Endodermal cell (in vitro differentiated cells): ENCODE results near the gene LRP1-AS. TPM values are rescaled to one million over a fixed set of nuclear protein-coding genes. Genes with fewer than 3 reads are reported as not detected.

Source experiments
- DNase-seq: peaks from one replicate; pipeline ENCODE4 v3.0.0-alpha.2; 2017
- H3K27ac ChIP-seq: 2 replicates; pipeline ENCODE4 v1.5.1; 2013; ENCODE audit warnings: mild to moderate bottlenecking, low read depth, low read length, moderate library complexity
- H3K27me3 ChIP-seq: 2 replicates; pipeline ENCODE4 v1.6.1; 2013; ENCODE audit warnings: mild to moderate bottlenecking, low read length, moderate library complexity; ENCODE audit not compliant: insufficient read depth, control insufficient read depth, poor library complexity, severe bottlenecking
- H3K36me3 ChIP-seq: 2 replicates; pipeline ENCODE4 v1.7.0; 2013; ENCODE audit warnings: mild to moderate bottlenecking, low read length, moderate library complexity; ENCODE audit not compliant: control insufficient read depth, insufficient read depth
- H3K4me1 ChIP-seq: one replicate; pipeline ENCODE4 v1.7.0; 2013; ENCODE audit warnings: low read length; ENCODE audit not compliant: control insufficient read depth, insufficient read depth
- H3K4me3 ChIP-seq: 2 replicates; pipeline ENCODE4 v1.5.1; 2013; ENCODE audit warnings: mild to moderate bottlenecking, low read length, moderate library complexity
- H3K9ac ChIP-seq: 2 replicates; pipeline ENCODE4 v1.6.1; 2013; ENCODE audit warnings: mild to moderate bottlenecking, low read length, moderate library complexity; ENCODE audit not compliant: poor library complexity, severe bottlenecking; ENCODE audit errors: extremely low read depth
- H3K9me3 ChIP-seq: 2 replicates; pipeline ENCODE4 v1.6.1; 2013; ENCODE audit warnings: mild to moderate bottlenecking, low read length, moderate library complexity; ENCODE audit not compliant: control insufficient read depth
- H3K27ac Mint-ChIP-seq: 2 replicates; pipeline ENCODE4 v1.8.0; 2020; ENCODE audit warnings: mixed read lengths
- H3K27me3 Mint-ChIP-seq: 2 replicates; pipeline ENCODE4 v1.8.0; 2021; ENCODE audit warnings: mild to moderate bottlenecking, mixed read lengths; ENCODE audit not compliant: insufficient read depth
- H3K36me3 Mint-ChIP-seq: 2 replicates; pipeline ENCODE4 v1.8.0; 2020; ENCODE audit warnings: low read depth, mixed read lengths
- H3K4me1 Mint-ChIP-seq: 2 replicates; pipeline ENCODE4 v1.8.0; 2020; ENCODE audit warnings: mixed read lengths
- H3K4me3 Mint-ChIP-seq: 2 replicates; pipeline ENCODE4 v1.8.0; 2020; ENCODE audit warnings: mild to moderate bottlenecking, moderate library complexity, mixed read lengths
- H3K9me3 Mint-ChIP-seq: 2 replicates; pipeline ENCODE4 v1.8.0; 2020; ENCODE audit warnings: mild to moderate bottlenecking, mixed read lengths
- WGBS, 2 experiments: methylation state at CpG; one replicate each; pipeline versions ENCODE4 v1.1.5 to v1.1.7; 2013; ENCODE audit warnings: missing lambda C conversion rate in 2 of 2, mixed read lengths in 1 of 2; ENCODE audit not compliant: insufficient coverage in 1 of 2, insufficient read length in 1 of 2; 5-methylcytosine and 5-hydroxymethylcytosine counted together
- total RNA-seq, 2 donors: library from RNA; stranded (reverse); fragmentation: NEBNext Ultra II Directional in 1 of 2; extraction: Animal tissue kit (Norgen Biotek cat#: 25700) in 1 of 2; gene quantifications; 2 replicates in 1 of 2; 3 replicates in 1 of 2; pipeline ENCODE4 v1.2.1, GENCODE V29; 2021
- TF ChIP-seq, protein P1 (sequence below): fragments of 200-600 bp; sonication (generic); conservative IDR thresholded peaks from 2 replicates; pipeline ENCODE4 v1.5.0; 2021; ENCODE audit warnings: antibody characterized with exemption, mild to moderate bottlenecking

Gene LRP1-AS
- total RNA-seq, 2 donors from 2014 or later: not detected

DNA sequence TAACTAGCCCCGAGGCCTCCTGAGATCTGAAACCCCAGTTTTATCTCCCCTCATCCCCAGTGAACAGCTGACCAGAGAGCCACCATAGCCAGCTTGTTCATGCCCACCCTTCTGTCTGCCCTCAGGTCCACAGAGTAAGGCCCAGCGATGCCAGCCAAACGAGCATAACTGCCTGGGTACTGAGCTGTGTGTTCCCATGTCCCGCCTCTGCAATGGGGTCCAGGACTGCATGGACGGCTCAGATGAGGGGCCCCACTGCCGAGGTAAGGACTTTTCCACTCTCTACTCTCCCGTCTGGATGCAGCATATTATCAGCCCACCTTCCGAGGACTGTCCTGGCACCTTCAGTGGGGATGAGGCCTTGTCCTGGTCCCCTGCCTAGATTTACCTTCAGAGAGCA is 6.2 kb downstream of the LRP1-AS start:
- Histone ChIP-seq H3K4me1 (no peaks in the 10 kb centered on the region), H3K4me3 (no peak overlapping the region), H3K27me3 (no peaks in the 10 kb centered on the region), H3K9ac (no peak overlapping the region), H3K36me3 (peaks cover 54% of the 10 kb centered on the region), H3K9me3 (no peaks in the 10 kb centered on the region), H3K27ac (no peak overlapping the region)
- DNase-seq: no peak
- H3K4me3 Mint-ChIP-seq: no peak overlapping the region
- TF ChIP-seq, protein P1, sequence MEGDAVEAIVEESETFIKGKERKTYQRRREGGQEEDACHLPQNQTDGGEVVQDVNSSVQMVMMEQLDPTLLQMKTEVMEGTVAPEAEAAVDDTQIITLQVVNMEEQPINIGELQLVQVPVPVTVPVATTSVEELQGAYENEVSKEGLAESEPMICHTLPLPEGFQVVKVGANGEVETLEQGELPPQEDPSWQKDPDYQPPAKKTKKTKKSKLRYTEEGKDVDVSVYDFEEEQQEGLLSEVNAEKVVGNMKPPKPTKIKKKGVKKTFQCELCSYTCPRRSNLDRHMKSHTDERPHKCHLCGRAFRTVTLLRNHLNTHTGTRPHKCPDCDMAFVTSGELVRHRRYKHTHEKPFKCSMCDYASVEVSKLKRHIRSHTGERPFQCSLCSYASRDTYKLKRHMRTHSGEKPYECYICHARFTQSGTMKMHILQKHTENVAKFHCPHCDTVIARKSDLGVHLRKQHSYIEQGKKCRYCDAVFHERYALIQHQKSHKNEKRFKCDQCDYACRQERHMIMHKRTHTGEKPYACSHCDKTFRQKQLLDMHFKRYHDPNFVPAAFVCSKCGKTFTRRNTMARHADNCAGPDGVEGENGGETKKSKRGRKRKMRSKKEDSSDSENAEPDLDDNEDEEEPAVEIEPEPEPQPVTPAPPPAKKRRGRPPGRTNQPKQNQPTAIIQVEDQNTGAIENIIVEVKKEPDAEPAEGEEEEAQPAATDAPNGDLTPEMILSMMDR: no peak
- H3K36me3 Mint-ChIP-seq: peaks cover 57% of the 10 kb centered on the region
- H3K4me1 Mint-ChIP-seq: peaks cover 9% of the 10 kb centered on the region
- peak overlapping the region; percentile 55 for H3K27ac Mint-ChIP-seq
- H3K27me3 Mint-ChIP-seq: no peaks in the 10 kb centered on the region
- no peaks in the 10 kb centered on the region for H3K9me3 Mint-ChIP-seq
- WGBS, 2 experiments: 78 to 83% methylated on average over 5 to 8 of the region's 8 CpGs

GRCh38 chr12:57139796-57140649 is 7.4 kb downstream of the LRP1-AS start:
- DNase-seq: no peak
- H3K4me3 ChIP-seq: no peak overlapping the region
- no peak overlapping the region for H3K27ac ChIP-seq
- H3K27me3 Mint-ChIP-seq: no peaks in the 10 kb centered on the region
- no peak overlapping the region for H3K27ac Mint-ChIP-seq
- peaks cover 46% of the 10 kb centered on the region for H3K36me3 Mint-ChIP-seq
- H3K4me1 Mint-ChIP-seq: peaks cover 10% of the 10 kb centered on the region
- H3K9me3 Mint-ChIP-seq: no peaks in the 10 kb centered on the region
- peaks cover 42% of the 10 kb centered on the region for H3K36me3 ChIP-seq
- H3K27me3 ChIP-seq: no peaks in the 10 kb centered on the region
- no peaks in the 10 kb centered on the region for H3K9me3 ChIP-seq
- TF ChIP-seq, protein P1: no peak
- 93 to 94% methylated on average over 2 to 6 of the region's 6 CpGs for WGBS, 2 experiments
- H3K4me1 ChIP-seq: peaks cover 8% of the 10 kb centered on the region
- H3K9ac ChIP-seq: no peak overlapping the region
- no peak overlapping the region for H3K4me3 Mint-ChIP-seq

GRCh38 chr12:57138526-57139272 is 8.7 kb downstream of the LRP1-AS start:
- Mint-ChIP-seq H3K4me1 (peaks cover 13% of the 10 kb centered on the region), H3K27ac (peak overlapping the region; percentile 71)

More at GRCh38 chr12:57138526-57139272, 8.7 kb downstream of the LRP1-AS start:
- 84 to 94% methylated on average over 7 to 13 of the region's 13 CpGs for WGBS, 2 experiments
- Histone ChIP-seq H3K36me3 (peaks cover 32% of the 10 kb centered on the region), H3K4me3 (no peak overlapping the region), H3K27ac (no peak overlapping the region), H3K9ac (no peak overlapping the region), H3K9me3 (no peaks in the 10 kb centered on the region), H3K4me1 (peaks cover 10% of the 10 kb centered on the region), H3K27me3 (no peaks in the 10 kb centered on the region)
- Mint-ChIP-seq H3K27me3 (no peaks in the 10 kb centered on the region), H3K9me3 (no peaks in the 10 kb centered on the region), H3K4me3 (no peak overlapping the region), H3K36me3 (peaks cover 38% of the 10 kb centered on the region)
- DNase-seq: peak; percentile 51
- TF ChIP-seq, protein P1: no peak
